ENCODE results near the gene CPT2.

Gene CPT2

DNA sequence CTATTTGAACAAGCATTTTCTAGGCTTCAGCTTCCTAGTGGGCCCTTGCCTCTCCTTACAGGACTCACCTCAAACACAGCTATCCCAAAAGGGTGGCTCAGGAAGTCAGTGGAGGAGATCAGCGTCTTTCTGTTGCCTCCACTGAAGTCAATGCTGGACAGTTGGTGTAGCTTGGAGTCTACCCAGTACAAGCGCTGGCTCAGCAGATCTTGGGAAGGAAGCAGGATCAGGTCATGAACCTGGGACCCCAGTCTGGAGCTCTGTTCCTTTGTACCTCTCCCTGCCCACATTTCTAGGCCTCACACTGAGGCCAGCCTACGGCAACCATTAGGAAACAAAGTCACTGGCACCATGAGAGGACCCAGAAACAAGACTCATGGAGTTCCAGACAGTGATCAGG, 65.4 kb downstream of the CPT2 start:
- DNase-seq (ENCODE audit: low read depth in 3 of 3) = no peak

Measured in stimulated activated CD4-positive, alpha-beta T cell treated with anti-CD3 and anti-CD28 coated beads, TNF-alpha, amount 100 ng/mL, for 48 hours (primary cell).